SIG-M5 treated with dmso at 0.1 percent for 504 hours (cell line): ENCODE measurements around the gene TXLNG.

Experiments
- DNase-seq: peaks from one replicate; lab custom pipeline; 2025; ENCODE audit not compliant: unreplicated experiment; lab: John Stamatoyannopoulos, UW

The TXLNG gene

DNA sequence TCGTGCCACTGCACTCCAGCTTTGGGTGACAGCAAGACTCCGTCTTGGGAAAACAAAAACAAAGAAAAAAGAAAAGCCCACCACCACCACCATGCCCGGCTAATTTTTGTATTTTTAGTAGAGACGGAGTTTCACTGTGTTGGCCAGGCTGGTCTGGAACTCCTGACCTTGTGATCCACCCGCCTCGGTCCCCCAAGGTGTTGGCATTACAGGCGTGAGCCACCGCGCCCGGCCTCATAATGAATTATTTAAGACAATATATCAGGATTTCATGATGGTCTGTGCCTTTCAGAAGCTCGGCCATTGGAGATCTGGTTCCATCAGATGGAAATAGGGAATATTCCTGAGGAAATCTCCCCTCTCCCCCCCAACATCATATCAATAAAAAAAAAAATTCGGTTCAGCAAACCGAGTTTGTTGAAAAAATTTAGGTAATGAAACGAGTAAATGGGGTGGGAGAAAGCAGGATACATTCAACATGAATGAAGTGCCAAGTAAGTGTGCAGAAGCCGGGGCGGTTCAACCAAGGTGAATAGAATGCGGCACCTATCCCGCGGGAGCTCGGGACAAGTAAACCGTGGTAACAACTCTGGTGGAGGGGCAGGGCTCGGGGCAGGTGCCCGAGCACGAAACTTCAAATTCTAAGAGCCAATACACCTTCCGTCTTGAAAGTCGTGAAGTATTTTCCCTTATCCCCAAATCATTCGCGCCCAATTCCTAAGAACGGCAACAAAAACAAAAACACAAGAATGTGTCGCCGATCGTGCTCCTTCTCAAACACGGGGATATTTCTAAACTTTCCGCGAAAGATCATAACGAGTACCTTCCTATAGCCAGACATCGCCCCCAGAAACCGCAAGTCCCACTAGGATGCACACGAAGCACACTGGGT is 773 bp upstream of the TXLNG start:
- DNase-seq, result no peak

DNA sequence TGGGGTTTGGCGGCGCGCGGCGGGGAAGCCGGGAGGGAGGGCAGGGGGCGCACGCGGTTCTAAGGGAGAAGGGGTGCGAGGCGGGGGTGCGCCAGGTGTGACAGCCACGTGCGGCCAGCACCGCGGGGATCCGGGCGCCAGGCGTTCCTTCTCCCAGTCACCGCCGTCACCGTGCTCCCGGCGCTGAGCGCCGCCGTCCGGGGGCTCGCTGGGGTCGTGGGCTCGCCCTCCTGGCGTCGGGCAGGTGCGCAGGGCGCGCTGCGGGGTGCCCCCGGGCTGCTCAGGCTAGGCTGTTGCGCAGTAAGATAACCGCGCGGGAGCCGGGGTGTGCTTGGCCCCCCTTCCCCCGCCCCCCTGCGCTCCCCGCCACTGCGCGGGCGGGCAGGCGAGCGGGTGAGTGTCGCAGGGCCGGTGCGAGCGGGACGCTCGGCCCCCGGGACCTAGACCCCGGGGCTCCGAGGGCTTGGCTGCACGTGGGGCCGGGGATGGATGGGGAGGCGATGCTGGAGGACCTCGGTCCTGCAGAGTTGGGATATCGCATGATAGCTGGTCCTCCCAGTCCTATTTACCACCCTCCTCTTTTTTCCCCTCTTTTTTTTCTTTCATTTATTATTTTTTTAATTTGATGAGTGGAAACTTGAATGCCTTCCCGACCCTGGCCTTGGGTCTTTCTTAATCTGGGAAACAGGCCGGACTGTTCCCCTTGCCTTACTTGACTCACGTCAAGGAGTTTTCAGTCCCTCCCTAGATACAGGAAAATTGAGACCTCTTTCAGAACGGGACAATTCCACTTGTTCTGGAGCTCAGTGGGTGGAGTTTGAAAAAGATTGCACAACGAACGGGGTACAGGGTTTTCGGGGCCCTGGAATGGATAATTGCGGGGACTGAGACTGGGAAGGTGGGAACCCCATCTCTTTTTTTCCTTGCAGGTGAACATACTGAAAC is 797 bp downstream of the TXLNG start:
- DNase-seq, result no peak

DNA sequence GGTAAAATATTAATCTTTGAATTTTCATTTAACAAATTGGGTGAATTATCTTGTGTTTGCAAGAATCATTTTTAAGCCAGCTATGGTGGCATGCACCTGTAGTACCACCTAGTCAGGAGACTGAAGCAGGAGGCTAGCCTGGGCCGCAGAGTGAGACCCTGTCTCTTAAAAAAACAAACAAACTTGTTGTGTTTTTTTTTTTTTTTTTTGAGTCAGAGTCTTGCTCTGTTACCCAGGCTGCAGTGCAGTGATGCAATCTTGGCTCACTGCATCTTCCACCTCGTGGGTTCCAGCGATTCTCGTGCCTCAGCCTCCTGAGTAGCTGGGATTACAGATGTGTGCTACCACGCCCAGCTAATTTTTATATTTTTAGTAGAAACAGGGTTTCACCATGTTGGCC is 2.2 kb downstream of the TXLNG start:
- DNase-seq, result no peak

DNA sequence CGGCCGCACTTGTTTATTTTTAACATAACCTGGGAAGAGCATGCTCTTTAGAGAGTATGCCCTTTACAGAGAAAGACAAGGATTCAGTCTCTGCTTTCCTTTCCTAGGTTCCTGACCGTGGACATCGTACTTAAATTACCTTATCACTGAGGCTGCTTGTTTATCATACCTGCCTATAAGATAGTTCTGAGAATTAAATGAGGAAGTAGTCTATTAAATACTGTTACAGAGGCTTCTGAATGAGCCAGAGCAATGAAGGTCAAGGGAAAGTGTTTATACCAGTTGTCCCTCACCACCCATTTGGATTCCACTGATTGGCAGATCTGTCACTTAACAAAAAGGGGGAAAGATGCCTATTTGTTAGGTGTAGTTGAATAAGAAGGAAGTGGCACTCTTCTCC is 10.0 kb downstream of the TXLNG start:
- DNase-seq, result no peak

DNA sequence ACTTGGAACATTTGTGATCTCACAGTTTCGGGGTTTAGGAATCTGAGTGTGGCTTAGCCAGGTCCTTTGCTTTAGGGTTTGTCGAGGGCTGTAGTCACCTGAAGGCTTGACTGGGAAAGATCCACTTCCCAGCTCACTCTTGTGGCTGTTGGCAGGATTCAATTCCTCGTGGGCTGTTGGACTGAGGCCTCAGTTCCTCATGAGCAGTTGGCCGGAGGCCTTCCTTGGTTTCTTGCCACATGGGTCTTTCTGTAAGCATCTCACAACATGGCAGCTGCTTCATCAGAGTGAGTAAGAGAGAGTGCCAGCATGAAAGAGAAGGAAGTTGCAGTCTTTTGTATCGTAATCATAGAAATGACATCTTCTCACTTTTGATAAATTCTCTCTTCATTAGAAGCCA is 11.1 kb downstream of the TXLNG start:
- DNase-seq, result no peak

DNA sequence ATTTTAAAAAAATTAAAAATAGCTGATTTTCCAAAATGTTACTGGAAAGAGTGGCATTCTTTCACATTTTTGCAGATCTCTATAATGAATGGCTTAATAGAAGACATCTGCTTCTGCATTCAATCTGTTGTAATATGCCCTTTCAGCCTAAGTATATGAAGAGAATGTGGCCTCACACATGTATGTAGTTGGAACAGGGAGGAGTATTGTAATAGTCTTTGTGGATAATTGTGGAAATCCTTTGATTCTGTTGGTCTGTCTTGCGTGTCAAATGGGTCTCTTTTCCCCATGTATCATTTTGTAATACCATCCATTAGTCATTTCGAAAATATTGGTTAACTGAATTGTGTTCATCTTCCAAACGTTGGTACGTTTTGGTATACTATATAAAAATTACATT is 11.6 kb downstream of the TXLNG start:
- DNase-seq, result no peak

DNA sequence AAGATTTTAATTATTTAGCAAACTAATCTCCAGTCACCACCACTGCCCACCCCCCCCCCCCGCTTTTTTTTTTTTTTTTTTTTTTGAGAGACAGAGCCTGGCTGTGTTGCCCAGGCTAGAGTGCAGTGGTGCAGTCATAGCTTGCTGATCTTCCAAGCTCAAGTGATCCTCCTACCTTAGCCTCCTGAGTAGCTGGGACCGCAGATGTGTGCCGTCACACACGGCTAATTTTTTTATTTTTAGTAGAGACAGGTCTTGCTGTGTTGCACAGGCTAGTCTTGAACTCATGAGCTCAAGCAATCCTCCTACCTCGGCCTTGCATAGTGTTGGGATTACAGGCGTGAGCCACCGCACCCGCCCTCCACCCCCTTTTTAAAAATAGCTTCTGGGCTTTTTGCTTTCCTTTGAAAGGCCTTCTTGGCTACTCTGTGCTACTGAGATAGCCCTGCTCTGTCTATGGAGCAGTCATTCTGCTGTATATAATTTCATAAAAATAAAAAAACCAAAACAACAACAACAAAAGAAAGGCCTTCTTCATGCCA is 18.7 kb downstream of the TXLNG start:
- no peak for DNase-seq

DNA sequence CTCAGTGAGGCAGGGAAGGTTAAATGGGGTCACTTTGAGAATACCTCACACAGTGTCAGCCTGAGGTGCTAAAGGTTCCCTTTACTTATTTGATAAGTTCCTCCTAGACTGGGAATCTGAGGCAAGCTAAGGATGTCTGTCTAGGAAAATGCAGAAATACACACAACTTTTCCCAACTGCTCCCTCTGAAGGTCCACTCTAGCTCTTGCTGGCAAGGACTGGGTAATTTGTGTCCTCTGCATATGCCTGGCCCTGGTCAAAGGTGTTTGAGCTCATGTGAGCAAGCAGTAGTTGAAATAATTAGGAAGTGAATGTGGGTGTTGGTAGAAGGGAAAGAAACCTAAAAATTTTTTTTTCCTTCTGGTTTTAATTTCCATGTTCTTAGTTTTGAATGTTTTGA is 21.3 kb downstream of the TXLNG start:
- DNase-seq, result peak; percentile 20

DNA sequence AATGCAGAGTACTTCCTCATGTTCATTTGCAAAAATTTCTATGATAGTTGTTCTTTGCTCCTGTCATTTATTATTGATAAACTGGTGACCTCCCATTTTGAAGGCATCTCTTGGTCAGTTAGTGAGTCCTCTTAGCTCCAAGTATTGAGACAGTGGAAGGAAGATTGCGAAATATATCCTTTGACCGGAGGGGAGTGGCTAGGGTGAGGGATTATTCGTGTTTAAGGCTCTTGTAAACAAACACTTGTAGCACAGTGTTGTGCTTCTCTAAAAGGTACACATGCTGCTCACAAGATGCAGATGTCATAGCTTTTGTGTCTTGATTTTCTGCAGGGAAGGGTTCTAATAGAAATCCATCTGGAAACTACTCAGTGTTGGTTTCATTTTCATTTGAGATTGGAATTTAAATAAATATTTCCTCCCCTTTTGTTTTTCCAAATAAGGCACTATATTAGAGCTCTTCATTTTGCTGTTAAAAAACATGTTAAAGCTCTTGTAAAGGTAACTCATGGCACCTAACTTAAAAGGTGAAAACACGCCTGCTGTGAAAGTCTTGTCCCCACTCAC is 21.8 kb downstream of the TXLNG start:
- peak; percentile 21 for DNase-seq

DNA sequence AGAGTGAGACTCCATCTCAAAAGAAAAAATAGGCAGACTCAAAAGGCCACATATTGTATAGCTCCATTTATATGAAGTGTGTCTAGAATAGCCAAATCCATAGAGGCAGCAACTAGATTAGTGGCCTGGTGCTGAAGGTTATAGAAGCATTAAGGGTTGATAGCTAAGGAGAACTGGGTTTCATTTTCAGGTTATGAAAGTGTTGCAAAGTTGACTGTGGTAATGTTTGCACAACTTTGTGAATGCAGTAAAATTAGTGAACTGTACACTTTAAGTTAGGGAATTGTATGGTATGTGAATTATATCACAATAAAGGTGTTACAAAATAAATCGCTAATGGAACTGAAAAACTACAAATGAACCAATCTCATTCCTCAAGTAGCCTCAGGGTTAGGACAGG is 28.3 kb downstream of the TXLNG start:
- DNase-seq, result peak; percentile 21

DNA sequence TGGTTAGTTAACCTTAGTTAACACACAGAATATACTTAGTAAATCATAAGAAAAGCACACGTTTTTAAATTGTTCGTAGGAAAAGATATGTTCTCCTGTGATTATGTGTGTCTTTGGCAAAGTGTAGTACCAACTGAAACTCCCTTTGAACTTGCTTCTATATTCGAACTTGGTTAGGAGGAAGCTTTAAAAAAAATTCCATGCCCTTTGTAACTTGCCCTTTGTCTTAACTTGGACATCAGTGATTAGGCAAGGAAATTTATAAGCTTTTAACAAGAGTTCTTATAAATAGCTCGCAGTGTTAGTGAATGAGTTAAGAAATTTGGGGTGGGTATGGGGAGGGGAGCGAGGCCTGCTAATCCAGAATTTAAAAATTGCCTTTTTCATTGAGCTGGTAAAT is 33.4 kb downstream of the TXLNG start:
- no peak for DNase-seq

DNA sequence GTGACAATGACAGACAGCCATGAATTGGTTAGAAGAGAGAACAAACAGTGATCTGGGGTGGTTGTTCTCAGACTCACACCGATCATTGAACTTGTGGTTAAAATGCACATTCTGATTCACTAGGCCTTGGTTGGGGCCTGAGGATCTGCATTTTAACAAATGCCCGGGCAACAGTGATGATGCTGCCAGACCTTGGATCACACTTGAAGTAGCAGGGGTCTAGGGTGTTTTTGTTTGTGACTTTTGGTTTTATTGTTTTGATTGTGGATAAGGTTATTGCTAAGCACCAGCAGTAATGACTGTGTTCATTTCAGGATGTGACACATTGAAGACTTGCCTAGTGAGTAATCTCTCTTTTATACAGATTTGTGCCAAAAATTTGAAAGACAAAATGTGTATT is 36.5 kb downstream of the TXLNG start:
- no peak for DNase-seq

DNA sequence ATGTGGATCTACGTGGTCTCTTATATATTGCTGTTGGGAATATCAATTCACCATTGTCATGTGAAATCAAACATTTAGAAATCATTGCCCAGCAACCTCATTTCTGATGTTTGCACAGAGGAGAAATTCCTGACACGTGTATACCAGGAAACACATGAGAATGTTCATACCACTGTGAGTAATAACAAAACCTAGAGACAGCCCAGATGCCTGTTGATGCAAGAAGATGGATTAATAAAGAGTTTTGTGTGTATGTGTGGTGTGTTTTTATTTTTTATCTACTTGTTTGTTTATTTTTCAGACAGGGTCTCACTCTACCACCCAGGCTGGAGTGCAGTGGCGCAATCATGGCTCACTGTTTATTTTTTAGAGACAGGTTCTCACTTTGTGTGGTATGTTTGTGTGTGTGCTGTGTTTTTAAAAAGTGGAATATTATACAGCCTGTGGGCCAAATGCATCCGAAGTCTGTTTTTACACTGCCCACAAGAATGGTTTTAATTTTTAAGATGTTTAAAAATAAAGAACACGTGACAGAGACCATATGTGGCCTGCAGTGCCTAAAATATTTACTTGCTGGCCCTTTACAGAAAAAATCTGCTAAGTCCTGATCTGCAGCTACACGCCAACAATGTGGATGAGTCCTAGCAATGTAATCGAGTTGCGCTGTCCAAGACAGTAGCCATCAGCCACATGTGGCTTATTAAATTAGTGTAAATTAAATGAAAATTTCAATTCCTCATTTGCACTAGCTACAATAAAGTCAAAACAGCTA is 39.2 kb downstream of the TXLNG start:
- no peak for DNase-seq

DNA sequence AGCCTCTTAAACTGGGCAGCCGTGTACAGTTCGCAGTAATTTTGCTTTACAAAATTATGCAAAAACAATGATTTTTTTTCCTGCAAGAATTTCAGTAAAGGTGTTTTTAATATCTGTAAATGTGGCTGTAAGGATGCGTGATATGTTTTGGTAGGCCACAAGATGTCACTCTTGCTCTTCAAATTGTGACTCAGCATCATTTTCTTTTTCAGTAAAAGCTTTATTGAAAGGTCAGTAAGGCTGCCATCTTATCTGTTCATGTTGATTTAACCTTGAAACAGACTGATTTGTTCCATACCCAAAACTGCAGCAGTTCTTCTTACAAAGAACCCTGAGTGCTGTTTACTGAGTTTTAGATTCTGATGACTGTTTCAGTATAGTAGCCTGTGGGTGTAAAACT is 39.9 kb downstream of the TXLNG start:
- DNase-seq, result peak; percentile 58

DNA sequence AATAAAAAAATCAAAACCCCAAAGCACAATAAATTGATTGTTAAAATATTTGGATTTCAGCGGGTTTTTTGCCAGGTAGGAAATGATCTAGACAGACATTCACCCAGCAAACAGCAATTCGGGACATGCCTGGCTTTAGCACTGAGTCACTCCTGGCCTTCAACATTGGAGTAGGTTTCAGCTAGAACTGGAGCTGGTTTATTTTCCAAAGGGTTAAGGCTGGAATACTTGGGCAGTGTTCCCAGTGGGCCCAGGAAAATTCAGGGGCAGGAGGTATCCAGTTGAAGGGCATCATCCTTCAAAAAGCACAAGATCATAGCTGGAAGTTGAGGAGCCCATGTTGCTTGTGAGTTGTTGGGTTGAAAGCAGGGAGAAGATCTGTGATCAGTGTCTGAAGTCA is 41.0 kb downstream of the TXLNG start:
- DNase-seq, result no peak

DNA sequence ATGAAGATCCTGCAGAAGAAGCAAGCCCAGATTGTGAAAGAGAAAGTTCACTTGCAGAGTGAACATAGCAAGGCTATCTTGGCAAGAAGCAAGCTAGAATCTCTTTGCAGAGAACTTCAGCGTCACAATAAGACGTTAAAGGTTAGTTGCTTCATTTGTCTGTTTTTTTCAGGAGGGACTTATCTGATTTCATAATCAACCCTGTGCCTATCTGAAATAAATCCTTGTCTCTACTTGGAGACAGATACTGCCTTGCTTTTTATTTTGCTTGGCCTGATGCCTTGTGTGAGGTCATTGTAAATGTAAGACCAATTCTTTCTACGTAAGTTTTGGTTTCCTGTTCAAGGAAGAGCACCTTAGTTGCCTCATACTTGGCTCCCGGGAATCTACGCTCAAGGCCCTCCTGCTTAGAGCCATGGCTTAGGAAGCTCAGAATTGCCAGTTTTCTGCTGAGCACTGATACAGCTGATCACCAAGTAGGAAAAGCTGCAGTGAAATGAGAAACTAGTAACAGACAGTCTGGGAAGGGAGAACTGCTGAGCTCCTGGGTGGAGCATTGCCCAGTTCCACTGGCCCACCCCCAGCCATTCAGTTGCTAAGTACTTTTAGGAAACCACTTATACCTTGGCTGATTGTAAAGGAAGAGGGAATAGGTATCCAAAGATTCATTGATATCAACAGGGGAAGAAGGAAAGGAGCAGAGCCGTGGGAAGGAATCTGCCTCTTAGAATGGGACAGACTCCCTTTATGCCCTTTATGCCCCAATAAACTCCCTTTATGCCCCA is 42.0 kb downstream of the TXLNG start:
- DNase-seq, result no peak

DNA sequence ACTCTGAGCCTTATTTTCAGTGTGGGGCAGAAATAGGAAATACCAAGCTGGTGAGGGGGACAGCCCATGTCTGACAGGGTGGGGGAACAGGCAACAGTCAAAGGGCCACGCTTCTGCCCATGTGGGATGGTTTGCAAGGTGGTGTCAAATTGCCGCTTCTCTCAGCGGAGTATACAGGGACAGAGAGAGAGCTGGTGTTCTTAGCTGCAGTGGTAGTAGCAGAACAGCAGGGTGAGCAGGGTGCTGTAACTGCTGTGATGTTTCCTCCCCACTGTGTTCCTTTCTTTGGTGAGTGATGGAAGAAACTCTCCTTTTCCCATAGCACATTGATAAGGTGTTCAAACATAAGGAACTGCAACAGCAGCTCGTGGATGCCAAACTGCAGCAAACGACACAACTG is 46.0 kb downstream of the TXLNG start:
- no peak for DNase-seq

DNA sequence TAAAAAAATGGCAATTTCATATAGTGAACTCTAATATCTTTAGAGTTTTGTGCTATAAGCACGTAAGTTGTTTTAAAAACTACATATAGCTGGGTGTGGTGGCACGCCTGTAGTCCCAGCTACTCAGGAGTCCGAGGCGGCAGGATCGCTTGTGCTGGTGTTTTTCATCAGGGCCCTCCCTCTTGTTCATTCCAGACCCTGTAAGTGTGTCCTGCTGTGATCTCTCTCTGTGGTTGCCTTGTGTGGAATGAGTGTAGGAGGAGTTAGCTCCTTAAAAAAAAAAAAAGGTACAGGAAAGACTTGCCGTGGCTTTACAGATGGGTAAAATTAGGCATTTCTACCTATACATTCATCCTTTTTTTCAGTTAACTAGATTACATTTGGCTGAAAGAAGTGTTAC is 48.5 kb downstream of the TXLNG start:
- DNase-seq, result no peak

DNA sequence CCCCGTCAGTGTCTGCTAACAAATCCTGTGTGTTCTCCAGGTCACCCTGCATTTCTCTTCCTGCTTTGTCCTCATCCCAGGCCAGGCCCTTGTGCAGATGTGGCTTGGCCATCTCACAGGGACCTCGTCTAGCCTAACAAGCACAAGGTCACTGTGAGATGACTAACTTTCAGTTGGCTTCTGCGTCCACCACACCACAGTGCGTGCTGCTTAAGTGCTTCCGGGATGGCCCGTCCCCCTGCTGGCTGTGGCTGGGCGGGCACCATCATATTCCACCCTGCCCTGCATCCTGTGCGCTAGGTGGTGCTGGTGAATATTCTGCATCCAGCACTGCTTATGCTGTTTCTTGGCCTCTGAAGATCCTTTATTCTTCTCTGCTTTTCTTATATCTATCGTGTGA is 50.1 kb downstream of the TXLNG start:
- DNase-seq, result peak; percentile 7
